GM13977 (cell line): ENCODE results near the gene LGR6.

Source experiments
- DNase-seq: peaks from one replicate; pipeline ENCODE4 v3.0.0; 2012; ENCODE audit warnings: low spot score
- in situ Hi-C: fragments of 300-500 bp; cut with MboI; formaldehyde crosslinking; loops from one replicate; pipeline ENCODE4 v1.12.0; 2022; ENCODE audit warnings: low sequenced_read_pairs, low pct_unique_long_range_greater_than_20kb, mixed read lengths, inconsistent platforms; ENCODE audit not compliant: unreplicated experiment
- TF ChIP-seq, protein P1 (sequence below): IDR thresholded peaks from 2 replicates; pipeline ENCODE4 v1.5.1; 2012; ENCODE audit warnings: mild to moderate bottlenecking, control low read depth; ENCODE audit not compliant: insufficient read depth; ENCODE audit errors: extremely low read depth, missing control alignments

Gene LGR6

GRCh38 chr1:202201971-202202370 is 8.4 kb downstream of the LGR6 start:
- in situ Hi-C loops = no loop called here
- no peak for DNase-seq
- TF ChIP-seq, protein P1, sequence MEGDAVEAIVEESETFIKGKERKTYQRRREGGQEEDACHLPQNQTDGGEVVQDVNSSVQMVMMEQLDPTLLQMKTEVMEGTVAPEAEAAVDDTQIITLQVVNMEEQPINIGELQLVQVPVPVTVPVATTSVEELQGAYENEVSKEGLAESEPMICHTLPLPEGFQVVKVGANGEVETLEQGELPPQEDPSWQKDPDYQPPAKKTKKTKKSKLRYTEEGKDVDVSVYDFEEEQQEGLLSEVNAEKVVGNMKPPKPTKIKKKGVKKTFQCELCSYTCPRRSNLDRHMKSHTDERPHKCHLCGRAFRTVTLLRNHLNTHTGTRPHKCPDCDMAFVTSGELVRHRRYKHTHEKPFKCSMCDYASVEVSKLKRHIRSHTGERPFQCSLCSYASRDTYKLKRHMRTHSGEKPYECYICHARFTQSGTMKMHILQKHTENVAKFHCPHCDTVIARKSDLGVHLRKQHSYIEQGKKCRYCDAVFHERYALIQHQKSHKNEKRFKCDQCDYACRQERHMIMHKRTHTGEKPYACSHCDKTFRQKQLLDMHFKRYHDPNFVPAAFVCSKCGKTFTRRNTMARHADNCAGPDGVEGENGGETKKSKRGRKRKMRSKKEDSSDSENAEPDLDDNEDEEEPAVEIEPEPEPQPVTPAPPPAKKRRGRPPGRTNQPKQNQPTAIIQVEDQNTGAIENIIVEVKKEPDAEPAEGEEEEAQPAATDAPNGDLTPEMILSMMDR = no peak

DNA sequence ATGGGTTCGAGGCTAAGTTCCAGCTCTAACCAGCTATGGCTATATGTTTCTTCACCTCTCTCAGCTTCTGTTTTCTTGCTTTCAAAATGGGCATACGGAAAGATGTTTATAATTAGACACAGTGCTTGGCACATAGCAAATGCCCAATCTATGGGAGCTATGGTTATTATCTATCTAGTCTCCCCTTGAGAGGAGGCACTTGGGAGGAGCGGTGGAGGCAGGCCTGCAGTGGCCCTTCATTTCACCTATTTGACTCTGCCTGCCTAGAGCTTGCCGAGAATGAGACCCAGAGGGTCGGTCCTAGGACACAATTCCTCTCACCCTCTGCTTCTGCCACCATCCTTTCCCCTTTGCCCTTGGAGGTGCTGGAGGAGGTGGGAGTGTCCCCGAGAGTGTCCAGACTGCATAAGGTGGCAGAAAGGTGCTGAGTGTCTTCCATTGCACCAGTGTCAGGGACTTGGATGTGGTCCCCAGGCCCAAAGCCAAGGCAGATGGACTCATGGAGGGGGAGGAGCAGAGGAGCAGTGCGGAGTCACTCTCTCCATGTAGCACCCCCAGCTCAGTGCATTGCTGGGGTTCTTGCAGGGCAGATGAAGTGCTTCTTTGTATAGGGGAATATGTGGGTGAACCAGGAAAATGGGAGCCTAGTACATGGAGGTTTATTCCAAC is 9.0 kb downstream of the LGR6 start:
- in situ Hi-C loops = no loop called here
- TF ChIP-seq, protein P1 = no peak
- DNase-seq = no peak

- TF ChIP-seq, protein P1 = no peak
- in situ Hi-C loops = no loop called here
Observed at GRCh38 chr1:202203238-202204039, 9.8 kb downstream of the LGR6 start.

DNA sequence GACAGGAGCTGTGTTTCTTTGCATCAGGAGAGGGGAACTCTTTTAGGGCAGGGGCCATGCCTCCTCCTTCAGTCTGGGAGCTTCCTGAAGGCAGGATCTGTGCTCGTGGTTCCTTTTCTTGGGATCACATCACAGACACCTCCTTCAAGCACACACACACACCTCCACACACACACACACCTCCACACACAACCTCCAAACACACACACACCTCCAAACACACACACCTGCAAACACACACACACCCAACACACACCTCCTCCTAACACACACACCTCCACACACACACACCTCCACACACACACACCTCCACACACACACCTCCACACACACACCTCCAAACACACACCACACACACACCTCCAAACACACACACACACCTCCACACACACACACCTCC is 10.5 kb downstream of the LGR6 start:
- no peak for DNase-seq

More at GRCh38 chr1:202203238-202204039, 9.8 kb downstream of the LGR6 start:
- DNase-seq = no peak

GRCh38 chr1:202205523-202206190 is 12.1 kb downstream of the LGR6 start:
- TF ChIP-seq, protein P1 = no peak
- in situ Hi-C loops = no loop called here
- DNase-seq = no peak

More for the DNA sequence above, 10.5 kb downstream of the LGR6 start:
- in situ Hi-C loops = no loop called here
- TF ChIP-seq, protein P1 = no peak

GRCh38 chr1:202207292-202207691 is 13.7 kb downstream of the LGR6 start:
- TF ChIP-seq, protein P1 = no peak
- no peak for DNase-seq
- in situ Hi-C loops = no loop called here
